ENCODE data around the gene GNG7. TPM values are rescaled to one million over a fixed set of nuclear protein-coding genes. Genes with fewer than 3 reads are reported as not detected.

The GNG7 gene
- total RNA-seq, 1 experiment from 2014 or later = 7.7 TPM

- DNase-seq = no peak
- Histone ChIP-seq H3K14ac (ENCODE audit: insufficient read depth, low read length) (no peak overlapping the region; the same call in 1 of the 2 replicates), H2BK20ac (ENCODE audit: low read depth, low read length, poor library complexity, severe bottlenecking) (no peak overlapping the region), H3K9ac (ENCODE audit: extremely low read depth, insufficient read length, low read length) (no peak overlapping the region), H2BK5ac (ENCODE audit: insufficient read length, low read length) (no peak overlapping the region), H3K79me1 (ENCODE audit: insufficient read depth, low read depth, low read length, poor library complexity, severe bottlenecking) (no peaks in the 10 kb centered on the region), H3K9me3 (ENCODE audit: control insufficient read depth, low read depth, low read length) (no peaks in the 10 kb centered on the region), H3K23me2 (ENCODE audit: insufficient read length, low read depth, low read length, poor library complexity, severe bottlenecking) (no peaks in the 10 kb centered on the region), H3K4me2 (ENCODE audit: insufficient read depth, insufficient read length, low read length) (no peak overlapping the region), H3K56ac (ENCODE audit: insufficient read length, low read depth, low read length) (no peak overlapping the region), H2AFZ (ENCODE audit: low read length) (no peak overlapping the region), H2BK120ac (ENCODE audit: low read depth, low read length, poor library complexity, severe bottlenecking) (no peak overlapping the region), H2BK15ac (ENCODE audit: low read depth, low read length) (no peak overlapping the region), H3K27me3 (ENCODE audit: insufficient read depth, low read length) (no peaks in the 10 kb centered on the region), H4K5ac (ENCODE audit: insufficient read length, low read depth, low read length) (no peak overlapping the region), H4K8ac (replicated peaks; ENCODE audit: insufficient read length, low read depth, low read length) (no peak overlapping the region), H3K18ac (ENCODE audit: insufficient read length, low read depth, low read length) (no peak overlapping the region), H2AK5ac (ENCODE audit: insufficient read length, low read length) (no peak overlapping the region), H3T11ph (ENCODE audit: low read length) (no peak overlapping the region), H4K20me1 (ENCODE audit: control insufficient read depth, insufficient read depth, insufficient read length) (no peaks in the 10 kb centered on the region), H3K4ac (ENCODE audit: low read depth, low read length) (no peak overlapping the region), H3K27ac (ENCODE audit: insufficient read length, low read depth, low read length) (no peak overlapping the region), H3K23ac (ENCODE audit: insufficient read length, low read depth, low read length) (no peak overlapping the region), H3K4me1 (ENCODE audit: insufficient read depth, low read length) (no peaks in the 10 kb centered on the region; the same call in 1 of the 2 replicates), H2BK12ac (ENCODE audit: insufficient read length, low read depth, low read length) (no peak overlapping the region), H4K91ac (ENCODE audit: insufficient read length, low read depth, low read length) (no peak overlapping the region), H3K79me2 (ENCODE audit: insufficient read depth, low read length) (no peaks in the 10 kb centered on the region)
- no peaks in the 10 kb centered on the region for H3K27me3 Mint-ChIP-seq (ENCODE audit: low read depth)
- H3K4me1 Mint-ChIP-seq = peaks cover 3 to 10% of the 10 kb centered on the region in 2 experiments; a peak in 2 of 4 replicates
- peaks cover 0 to 3% of the 10 kb centered on the region in 2 experiments; a peak in 2 of 5 replicates for H3K9me3 Mint-ChIP-seq
- no peak overlapping the region for H3K4me3 Mint-ChIP-seq
- WGBS (ENCODE audit: extremely low coverage, insufficient read length, low lambda C conversion rate) = no CpG with 5 or more reads among the region's 21 CpGs
- no peak overlapping the region for H3K27ac Mint-ChIP-seq
- peaks cover 0 to 4% (median 3%) of the 10 kb centered on the region in 3 experiments; a peak in 3 of 7 replicates for H3K36me3 Mint-ChIP-seq (ENCODE audit: insufficient read depth in 1 of 3, low read depth in 3 of 3)
- no peak for TF ChIP-seq CTCF (conservative IDR thresholded peaks at IDR 0.05)
These were observed 190.5 kb downstream of the GNG7 start for GRCh38 chr19:2511991-2512390.
